HG03066 (cell line): ENCODE results near the gene CLEC12A.

Experiments used
- ATAC-seq: cut with Tn5 transposase; IDR thresholded peaks from one replicate; pipeline ENCODE4 v1.9.1; 2021; ENCODE audit warnings: low read depth; ENCODE audit not compliant: unreplicated experiment

The CLEC12A gene

GRCh38 chr12:10031321-10031720 is 60.1 kb downstream of the CLEC12A start:
- ATAC-seq: no peak

GRCh38 chr12:10031771-10032175 is 60.6 kb downstream of the CLEC12A start:
- no peak for ATAC-seq

- ATAC-seq: no peak
These were observed 62.8 kb downstream of the CLEC12A start for GRCh38 chr12:10033783-10034545.
